ENCODE results near the gene NDUFB10. TPM values are rescaled to one million over a fixed set of nuclear protein-coding genes. Genes with fewer than 3 reads are reported as not detected.
"Not testable (repeated sequence)": the region's sequence is repeated elsewhere in the genome, so short reads cannot be mapped to it uniquely, and the experiment has no call there.

The NDUFB10 gene
- total RNA-seq, 1 donor from 2014 or later, result 737 TPM

- no peak for DNase-seq (ENCODE audit: missing footprints)
- no peak for ATAC-seq
- intact Hi-C loops (cut with DNase I), result no loop called here
These were observed 37.0 kb upstream of the NDUFB10 start for GRCh38 chr16:1922357-1922756.

- intact Hi-C loops (cut with DNase I), result no loop called here
- peak; percentile 15 for ATAC-seq
- DNase-seq (ENCODE audit: missing footprints), result no peak
These were observed 35.9 kb upstream of the NDUFB10 start for GRCh38 chr16:1923299-1924034.

- no peak for DNase-seq (ENCODE audit: missing footprints)
- intact Hi-C loops (cut with DNase I), result no loop called here
These were observed 35.2 kb upstream of the NDUFB10 start for GRCh38 chr16:1924095-1924494.

GRCh38 chr16:1926271-1926670 is 33.1 kb upstream of the NDUFB10 start:
- intact Hi-C loops (cut with DNase I), result no loop called here
- no peak for DNase-seq (ENCODE audit: missing footprints)

More at GRCh38 chr16:1924095-1924494, 35.2 kb upstream of the NDUFB10 start:
- no peak for ATAC-seq

GRCh38 chr16:1929105-1929504 is 30.2 kb upstream of the NDUFB10 start:
- DNase-seq (ENCODE audit: missing footprints), result no peak
- intact Hi-C loops (cut with DNase I), result loop anchor here (1.0 kb wide), 1 partner anchor 66 kb away; no protein-coding TSS in a partner anchor
- peak; percentile 65 for ATAC-seq

More at GRCh38 chr16:1926271-1926670, 33.1 kb upstream of the NDUFB10 start:
- no peak for ATAC-seq

GRCh38 chr16:1929578-1930337 is 29.6 kb upstream of the NDUFB10 start:
- DNase-seq (ENCODE audit: missing footprints) (peak; percentile 95), ATAC-seq (peak; percentile 95)
- intact Hi-C loops (cut with DNase I), result loop anchor here (1.0 kb wide), 1 partner anchor 66 kb away; no protein-coding TSS in a partner anchor

GRCh38 chr16:1930338-1930720 is 29.0 kb upstream of the NDUFB10 start:
- intact Hi-C loops (cut with DNase I), result no loop called here
- ATAC-seq (no peak), DNase-seq (ENCODE audit: missing footprints) (no peak)

- DNase-seq (ENCODE audit: missing footprints) (peak; percentile 45), ATAC-seq (no peak)
- intact Hi-C loops (cut with DNase I), result no loop called here
These were observed 27.0 kb upstream of the NDUFB10 start for GRCh38 chr16:1932050-1933028.

- intact Hi-C loops (cut with DNase I), result no loop called here
These were observed 26.2 kb upstream of the NDUFB10 start for GRCh38 chr16:1933097-1933661.

GRCh38 chr16:1936945-1937479 is 22.3 kb upstream of the NDUFB10 start:
- peak; percentile 58 for DNase-seq (ENCODE audit: missing footprints)
- intact Hi-C loops (cut with DNase I), result no loop called here
- ATAC-seq, result no peak

More at GRCh38 chr16:1933097-1933661, 26.2 kb upstream of the NDUFB10 start:
- DNase-seq (ENCODE audit: missing footprints), result peak; percentile 60
- ATAC-seq, result no peak

GRCh38 chr16:1938316-1938715 is 21.0 kb upstream of the NDUFB10 start:
- ATAC-seq (no peak), DNase-seq (ENCODE audit: missing footprints) (peak; percentile 76)
- intact Hi-C loops (cut with DNase I), result no loop called here

GRCh38 chr16:1938910-1939309 is 20.4 kb upstream of the NDUFB10 start:
- DNase-seq (ENCODE audit: missing footprints), result peak; percentile 43
- ATAC-seq, result no peak
- intact Hi-C loops (cut with DNase I), result no loop called here

GRCh38 chr16:1939833-1940232 is 19.5 kb upstream of the NDUFB10 start:
- DNase-seq (ENCODE audit: missing footprints), result peak; percentile 16
- ATAC-seq; intact Hi-C loops (cut with DNase I): not testable (repeated sequence)

GRCh38 chr16:1940273-1941161 is 18.8 kb upstream of the NDUFB10 start:
- DNase-seq (ENCODE audit: missing footprints) (peak; percentile 59), ATAC-seq (no peak)
- intact Hi-C loops (cut with DNase I), result no loop called here

- ATAC-seq (no peak), DNase-seq (ENCODE audit: missing footprints) (peak; percentile 59)
These were observed 17.9 kb upstream of the NDUFB10 start for GRCh38 chr16:1941162-1942046.

GRCh38 chr16:1942047-1942809 is 17.1 kb upstream of the NDUFB10 start:
- peak; percentile 3 for ATAC-seq
- intact Hi-C loops (cut with DNase I), result no loop called here
- peak; percentile 69 for DNase-seq (ENCODE audit: missing footprints)

More at GRCh38 chr16:1941162-1942046, 17.9 kb upstream of the NDUFB10 start:
- intact Hi-C loops (cut with DNase I), result no loop called here

All from Right ventricle myocardium inferior (tissue), 1 donor.